OCI-LY1 (cell line): ENCODE results near the gene BRIP1.

ENCODE experiments used
- H2AFZ ChIP-seq: fragments of 200-600 bp; sonication (generic), shearing (Covaris generic); 2 replicates; pipeline ENCODE4 v1.6.0; 2014; ENCODE audit warnings: antibody characterized with exemption, mild to moderate bottlenecking, low read length
- H3F3A ChIP-seq: fragments of 200-600 bp; sonication (generic), shearing (Covaris generic); 2 replicates; pipeline ENCODE4 v1.6.0; 2014; ENCODE audit warnings: mild to moderate bottlenecking, antibody characterized with exemption, low read length, moderate library complexity; ENCODE audit not compliant: insufficient read depth
- H3K27ac ChIP-seq: fragments of 200-600 bp; sonication (generic); 2 replicates; pipeline ENCODE4 v1.5.1; 2014; ENCODE audit warnings: low read length, mixed run types, mild to moderate bottlenecking, low read depth; ENCODE audit not compliant: poor library complexity, severe bottlenecking
- H3K27me3 ChIP-seq: fragments of 200-600 bp; sonication (generic); 2 replicates; pipeline ENCODE4 v1.6.0; 2014; ENCODE audit warnings: antibody characterized with exemption, mild to moderate bottlenecking, low read length, moderate library complexity; ENCODE audit not compliant: insufficient read depth
- H3K36me3 ChIP-seq: fragments of 200-600 bp; sonication (generic); 2 replicates; pipeline ENCODE4 v1.6.1; 2014; ENCODE audit warnings: mild to moderate bottlenecking, antibody characterized with exemption, low read length, moderate library complexity, mixed read lengths; ENCODE audit not compliant: insufficient read depth
- H3K4me1 ChIP-seq: fragments of 200-600 bp; sonication (generic); 2 replicates; pipeline ENCODE4 v1.5.1; 2014; ENCODE audit warnings: mild to moderate bottlenecking, low read length, moderate library complexity; ENCODE audit not compliant: insufficient read depth, severe bottlenecking
- H3K4me2 ChIP-seq: fragments of 200-600 bp; sonication (generic), shearing (Covaris generic); 2 replicates; pipeline ENCODE4 v1.6.1; 2014; ENCODE audit warnings: low read length
- H3K4me3 ChIP-seq: fragments of 200-600 bp; sonication (generic); 2 replicates; pipeline ENCODE4 v1.5.1; 2014; ENCODE audit warnings: low read length, low read depth, mild to moderate bottlenecking, mixed read lengths; ENCODE audit not compliant: poor library complexity, severe bottlenecking
- H3K79me2 ChIP-seq: fragments of 200-600 bp; shearing (Covaris generic); 2 replicates; pipeline ENCODE4 v1.6.1; 2016; ENCODE audit warnings: mixed run types, low read length, mixed read lengths; ENCODE audit not compliant: insufficient read depth
- H3K9ac ChIP-seq: fragments of 200-600 bp; sonication (generic), shearing (Covaris generic); 2 replicates; pipeline ENCODE4 v1.6.1; 2014; ENCODE audit warnings: mild to moderate bottlenecking, low read length, mixed read lengths
- H3K9me2 ChIP-seq: fragments of 200-600 bp; sonication (generic), shearing (Covaris generic); 2 replicates; pipeline ENCODE4 v1.6.1; 2014; ENCODE audit warnings: low read depth, mild to moderate bottlenecking, low read length, mixed read lengths
- H3K9me3 ChIP-seq: fragments of 200-600 bp; shearing (Covaris generic); 2 replicates; pipeline ENCODE4 v1.6.1; 2014; ENCODE audit warnings: low read length, mixed read lengths
- H4K20me1 ChIP-seq: fragments of 200-600 bp; sonication (generic), shearing (Covaris generic); 2 replicates; pipeline ENCODE4 v1.6.0; 2016; ENCODE audit warnings: mild to moderate bottlenecking, low read length; ENCODE audit not compliant: insufficient read depth
- CTCF ChIP-seq: fragments of 200-600 bp; sonication (generic), shearing (Covaris generic); IDR thresholded peaks from 2 replicates; pipeline ENCODE4 v1.5.1; 2017; ENCODE audit warnings: mild to moderate bottlenecking, antibody characterized with exemption, low read length, moderate library complexity, mixed read lengths
- EZH2 ChIP-seq: fragments of 200-600 bp; sonication (generic), shearing (Covaris generic); IDR thresholded peaks from 2 replicates; pipeline ENCODE4 v1.8.0; 2017; ENCODE audit warnings: borderline replicate concordance, mixed run types, mild to moderate bottlenecking, antibody characterized with exemption, low read length, moderate library complexity, mixed read lengths

The BRIP1 gene

DNA sequence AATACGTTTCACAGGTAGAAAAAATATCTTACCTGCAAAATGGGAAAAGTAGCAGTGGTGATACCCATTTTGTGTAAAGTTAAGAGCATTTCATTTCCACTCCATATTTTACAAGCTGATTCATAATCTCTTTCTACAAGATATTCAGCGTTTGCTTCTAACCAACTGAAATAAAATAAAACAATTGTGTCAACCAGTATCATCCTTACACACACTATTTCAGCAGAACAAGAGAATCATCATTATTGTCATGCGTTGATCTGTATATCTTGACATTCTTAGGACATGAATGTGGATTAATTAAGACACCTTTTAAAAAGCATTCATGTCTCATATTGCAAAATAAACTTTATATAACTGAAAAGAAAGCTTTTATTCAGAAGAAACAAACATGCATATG lies 69.8 kb downstream of the BRIP1 start:
- Histone ChIP-seq H3K9me2 (no peaks in the 10 kb centered on the region), H3K27ac (no peak overlapping the region), H3K4me2 (no peak overlapping the region), H2AFZ (no peak overlapping the region), H3K4me1 (no peaks in the 10 kb centered on the region), H3K9me3 (no peaks in the 10 kb centered on the region), H4K20me1 (no peaks in the 10 kb centered on the region), H3K79me2 (no peaks in the 10 kb centered on the region), H3F3A (no peaks in the 10 kb centered on the region), H3K4me3 (no peak overlapping the region), H3K9ac (no peak overlapping the region), H3K36me3 (peaks cover 55% of the 10 kb centered on the region), H3K27me3 (no peaks in the 10 kb centered on the region)
- TF ChIP-seq CTCF (no peak), EZH2 (no peak)

GRCh38 chr17:61789872-61790271 lies 73.5 kb downstream of the BRIP1 start:
- H3K9me3 ChIP-seq: no peaks in the 10 kb centered on the region
- no peak overlapping the region for H3K4me3 ChIP-seq
- no peaks in the 10 kb centered on the region for H3K4me1 ChIP-seq
- H3K36me3 ChIP-seq: peaks cover 22% of the 10 kb centered on the region
- H4K20me1 ChIP-seq: no peaks in the 10 kb centered on the region
- no peak overlapping the region for H3K9ac ChIP-seq
- H3K79me2 ChIP-seq: no peaks in the 10 kb centered on the region
- H3K27me3 ChIP-seq: no peaks in the 10 kb centered on the region
- no peak overlapping the region for H3K4me2 ChIP-seq
- H2AFZ ChIP-seq: no peak overlapping the region
- no peak overlapping the region for H3K27ac ChIP-seq
- no peaks in the 10 kb centered on the region for H3F3A ChIP-seq
- H3K9me2 ChIP-seq: no peaks in the 10 kb centered on the region
- TF ChIP-seq EZH2 (no peak), CTCF (no peak)

GRCh38 chr17:61786088-61786487 lies 77.2 kb downstream of the BRIP1 start:
- TF ChIP-seq EZH2: no peak
- TF ChIP-seq CTCF: no peak
- Histone ChIP-seq H3K79me2 (no peaks in the 10 kb centered on the region), H2AFZ (no peak overlapping the region), H3K27ac (no peak overlapping the region), H3K9me2 (no peaks in the 10 kb centered on the region), H3K9me3 (no peaks in the 10 kb centered on the region), H3K4me2 (no peak overlapping the region), H3K36me3 (peaks cover 16% of the 10 kb centered on the region), H3F3A (no peaks in the 10 kb centered on the region), H4K20me1 (no peaks in the 10 kb centered on the region), H3K9ac (no peak overlapping the region), H3K4me3 (no peak overlapping the region), H3K27me3 (no peaks in the 10 kb centered on the region), H3K4me1 (no peaks in the 10 kb centered on the region)
